HG02884 (cell line): ENCODE measurements around the gene GTSE1.

Source experiments
- ATAC-seq: cut with Tn5 transposase; IDR thresholded peaks from one replicate; pipeline ENCODE4 v1.9.1; 2021; ENCODE audit warnings: mild to moderate bottlenecking, moderate library complexity; ENCODE audit not compliant: unreplicated experiment

Gene GTSE1

DNA sequence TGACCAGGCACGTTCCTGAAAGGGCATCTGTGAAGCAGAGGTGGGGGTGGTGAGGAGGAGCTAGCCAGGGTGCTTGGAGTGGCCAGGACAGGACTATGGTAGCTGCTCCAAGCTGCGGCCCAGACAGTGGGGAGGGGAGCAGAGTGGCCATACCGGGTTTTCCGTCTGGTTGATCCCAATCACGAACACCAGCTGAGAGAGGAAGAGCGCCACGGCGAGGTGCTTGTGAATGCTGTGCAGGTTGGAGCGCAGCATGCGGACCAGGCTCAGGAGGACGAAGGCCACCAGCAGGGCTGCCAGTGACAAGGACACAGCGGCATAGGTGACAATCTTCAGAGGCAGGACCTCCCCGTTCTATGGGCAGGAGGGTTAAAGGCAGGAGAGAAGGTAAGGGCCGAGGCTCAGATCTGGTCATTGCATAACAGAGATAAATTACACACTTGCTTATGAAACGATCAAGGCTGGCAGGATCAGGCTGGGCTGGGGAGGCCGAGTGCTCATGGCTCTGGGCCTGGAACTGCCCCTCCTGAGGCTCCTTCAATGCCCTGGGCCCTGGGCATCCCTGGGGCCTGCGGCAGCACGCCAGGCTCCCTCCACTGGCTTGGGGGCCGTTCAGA lies 80.3 kb downstream of the GTSE1 start:
- no peak for ATAC-seq

DNA sequence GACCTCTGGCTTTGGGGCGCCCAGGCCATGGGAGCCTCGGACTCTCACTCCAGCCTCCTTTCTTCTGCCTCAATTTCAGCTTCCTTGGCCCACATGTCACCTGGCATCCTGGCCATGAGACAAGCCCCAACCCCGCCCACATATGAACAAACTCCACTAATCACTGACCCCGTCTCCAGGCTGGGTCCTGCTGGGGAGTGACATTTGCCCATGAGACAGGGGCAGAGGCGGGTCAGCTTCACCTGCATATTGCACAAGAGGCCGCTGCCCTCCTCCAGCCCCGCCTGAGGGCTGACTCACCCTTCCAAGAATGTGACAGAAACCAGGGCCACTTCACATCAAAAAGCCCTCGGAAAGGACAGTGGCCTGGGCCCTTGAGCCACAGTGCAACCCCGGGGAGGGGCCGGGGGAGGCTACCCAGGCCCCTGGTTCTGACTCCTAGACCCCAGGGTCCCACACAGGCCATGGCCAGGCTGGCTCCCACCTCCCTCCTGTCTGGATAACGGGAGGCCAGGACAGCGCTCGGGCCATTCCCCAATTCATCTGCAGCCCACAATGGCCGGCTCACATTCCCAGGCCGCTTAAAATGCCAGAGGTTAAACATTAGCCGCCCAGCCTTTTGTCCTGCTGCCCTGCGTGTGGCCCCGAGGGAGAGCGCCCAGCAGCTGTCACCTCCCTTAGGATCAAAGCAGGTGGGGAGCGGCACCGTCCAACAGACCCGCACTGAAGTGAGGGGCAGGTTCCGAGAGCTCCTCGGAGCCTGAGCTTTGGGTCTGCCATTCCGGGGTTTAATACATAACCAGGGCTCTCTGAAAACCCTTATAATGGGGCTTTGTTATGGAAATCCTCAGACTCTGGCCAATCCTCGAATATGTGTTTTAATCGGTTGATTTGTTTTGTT lies 81.1 kb downstream of the GTSE1 start:
- no peak for ATAC-seq

DNA sequence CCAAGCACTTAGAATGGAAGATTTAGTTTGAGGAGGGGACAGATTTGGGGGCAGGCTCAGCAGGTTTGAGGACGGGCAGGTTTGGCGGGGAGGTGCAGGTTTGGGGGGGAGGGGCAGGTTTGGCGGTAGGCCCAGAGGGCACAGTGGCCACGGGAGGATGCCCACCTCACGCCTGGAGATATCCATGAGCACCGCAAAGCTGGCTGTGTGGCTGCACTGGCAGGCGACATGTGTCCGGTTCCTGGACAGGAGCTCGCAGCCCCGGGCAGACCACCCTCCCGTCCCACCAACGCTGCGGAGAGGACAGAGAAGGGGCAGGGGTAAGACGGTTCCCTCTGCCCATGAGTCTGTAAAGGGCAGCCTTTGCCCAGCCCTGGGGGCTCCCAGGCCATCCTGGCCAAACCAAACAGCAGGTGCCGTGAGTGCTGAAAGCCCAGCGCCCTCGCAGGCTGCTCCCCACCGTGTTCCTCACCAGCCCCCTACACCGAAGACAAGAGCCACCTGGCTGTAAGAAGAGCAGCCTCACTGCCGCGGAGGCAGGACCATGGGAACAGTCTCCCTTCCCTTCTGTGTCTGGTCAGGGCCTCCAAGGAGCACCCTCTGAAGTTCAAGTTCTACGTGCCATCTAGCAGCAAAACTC lies 81.9 kb downstream of the GTSE1 start:
- no peak for ATAC-seq

DNA sequence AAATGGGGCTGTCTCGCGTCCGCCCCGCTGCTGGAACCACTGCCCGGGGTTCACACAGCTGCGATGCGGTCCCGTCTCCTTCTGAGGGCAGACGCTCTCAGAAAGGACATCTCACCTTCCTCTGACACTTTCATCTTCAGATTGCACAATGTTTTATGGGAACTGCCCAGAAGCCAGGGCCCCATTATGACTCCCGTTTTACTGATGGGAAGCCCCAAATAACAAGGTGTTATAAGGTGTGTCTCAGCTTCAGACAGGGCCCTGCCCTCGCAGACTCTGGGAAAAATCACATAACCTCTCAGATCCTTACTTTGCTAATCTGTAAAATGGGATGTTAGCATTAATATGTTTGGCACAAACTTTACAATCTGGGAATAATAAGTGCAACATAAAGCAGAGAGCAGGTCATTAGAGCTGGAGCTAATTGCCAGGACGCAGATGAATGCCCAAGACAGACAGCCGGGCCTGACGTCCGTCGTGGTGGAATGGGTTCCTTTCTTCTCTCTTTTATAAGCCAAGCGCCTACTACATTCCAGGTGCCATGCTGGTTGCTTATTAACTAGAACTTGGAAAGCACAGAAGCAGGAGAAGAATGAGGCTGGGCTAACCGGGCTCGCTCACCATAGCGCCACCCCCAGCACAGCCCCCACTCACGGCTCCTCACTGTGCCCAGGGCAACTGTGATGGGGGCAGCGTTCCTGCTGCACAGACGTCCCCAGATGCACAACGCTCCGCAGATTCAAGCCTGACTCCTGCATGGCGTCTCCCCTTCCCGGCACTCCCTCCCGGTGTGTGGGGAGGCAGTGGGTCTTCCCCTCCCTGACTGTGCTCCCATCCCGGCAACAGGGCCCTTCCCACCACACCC lies 82.6 kb downstream of the GTSE1 start:
- no peak for ATAC-seq

DNA sequence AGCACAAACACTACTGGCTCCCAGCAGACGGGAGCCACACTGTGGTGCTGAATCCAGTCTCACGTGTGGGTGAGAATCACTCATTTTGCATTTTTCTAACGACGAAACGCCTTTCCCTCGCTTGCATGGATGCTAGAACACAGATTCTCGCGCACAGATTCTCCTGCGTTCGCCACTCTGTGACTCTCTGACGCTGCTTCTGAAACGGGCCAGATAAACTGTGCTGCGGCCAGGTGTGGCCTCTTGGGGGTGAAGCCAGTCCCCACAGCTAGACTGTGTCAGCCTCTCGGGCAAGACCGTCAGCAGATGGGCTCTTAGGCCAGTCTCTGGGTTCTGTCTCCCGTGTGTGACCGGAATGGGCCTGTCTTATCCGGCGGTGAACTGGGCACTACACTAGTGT lies 83.4 kb downstream of the GTSE1 start:
- no peak for ATAC-seq
